GM18873 (cell line): ENCODE results near the gene SMAD6.

ENCODE experiments used
- ATAC-seq: cut with Tn5 transposase; IDR thresholded peaks from one replicate; pipeline ENCODE4 v1.9.1; 2021; ENCODE audit warnings: mild to moderate bottlenecking, moderate library complexity, moderate number of reproducible peaks; ENCODE audit not compliant: unreplicated experiment, low FRiP score

The SMAD6 gene

GRCh38 chr15:66702035-66702786 is at the start of gene SMAD6:
SMAD6 (plus strand) TSS chr15:66702236; CDS start chr15:66703259, 1,023 bp downstream.
- no peak for ATAC-seq

GRCh38 chr15:66652806-66653205 is 49.2 kb upstream of the SMAD6 start:
- ATAC-seq, result no peak

- no peak for ATAC-seq
These were observed 48.6 kb upstream of the SMAD6 start for GRCh38 chr15:66653398-66653797.

GRCh38 chr15:66653852-66654251 is 48.2 kb upstream of the SMAD6 start:
- ATAC-seq, result no peak

DNA sequence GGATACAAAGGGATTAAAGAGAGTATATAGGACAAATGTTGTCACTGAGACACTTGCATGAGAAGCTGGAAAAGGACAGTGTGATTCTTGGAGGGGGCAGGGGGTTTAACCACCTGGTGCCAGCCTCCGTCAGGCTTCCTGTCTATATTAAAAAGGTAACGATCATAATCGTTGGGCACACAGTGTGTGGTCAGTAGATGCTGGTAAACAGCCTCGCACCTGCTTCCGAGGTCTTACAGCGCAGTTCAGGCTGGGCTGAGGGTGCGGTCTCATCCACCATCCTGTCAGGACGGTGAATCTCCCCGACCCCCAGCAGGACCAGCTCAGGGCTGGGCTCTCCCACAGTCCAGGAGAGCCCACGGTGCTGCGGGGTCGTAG is 47.7 kb upstream of the SMAD6 start:
- ATAC-seq, result no peak

GRCh38 chr15:66654739-66655375 is 47.2 kb upstream of the SMAD6 start:
- no peak for ATAC-seq

GRCh38 chr15:66655511-66655910 is 46.5 kb upstream of the SMAD6 start:
- no peak for ATAC-seq

DNA sequence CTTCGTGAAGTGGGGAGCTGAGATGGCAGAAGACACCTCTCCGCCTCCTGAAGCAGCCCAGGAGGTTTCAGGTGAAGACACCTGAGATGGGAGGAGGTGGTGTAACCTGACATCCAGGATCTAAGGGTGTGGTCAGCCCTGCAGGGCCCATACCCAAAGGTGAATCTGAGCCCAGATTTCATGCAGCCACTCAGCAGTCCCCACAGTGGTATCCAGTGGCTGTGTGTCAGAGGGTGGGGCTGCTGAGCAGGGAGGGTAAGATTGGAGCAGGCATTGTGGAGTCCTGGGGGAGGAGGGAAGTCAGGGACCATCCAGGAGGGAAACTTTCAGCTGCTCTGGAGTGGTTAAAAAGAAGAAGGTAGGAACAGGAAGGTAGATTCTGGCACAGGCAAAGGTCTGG is 46.0 kb upstream of the SMAD6 start:
- ATAC-seq, result no peak

DNA sequence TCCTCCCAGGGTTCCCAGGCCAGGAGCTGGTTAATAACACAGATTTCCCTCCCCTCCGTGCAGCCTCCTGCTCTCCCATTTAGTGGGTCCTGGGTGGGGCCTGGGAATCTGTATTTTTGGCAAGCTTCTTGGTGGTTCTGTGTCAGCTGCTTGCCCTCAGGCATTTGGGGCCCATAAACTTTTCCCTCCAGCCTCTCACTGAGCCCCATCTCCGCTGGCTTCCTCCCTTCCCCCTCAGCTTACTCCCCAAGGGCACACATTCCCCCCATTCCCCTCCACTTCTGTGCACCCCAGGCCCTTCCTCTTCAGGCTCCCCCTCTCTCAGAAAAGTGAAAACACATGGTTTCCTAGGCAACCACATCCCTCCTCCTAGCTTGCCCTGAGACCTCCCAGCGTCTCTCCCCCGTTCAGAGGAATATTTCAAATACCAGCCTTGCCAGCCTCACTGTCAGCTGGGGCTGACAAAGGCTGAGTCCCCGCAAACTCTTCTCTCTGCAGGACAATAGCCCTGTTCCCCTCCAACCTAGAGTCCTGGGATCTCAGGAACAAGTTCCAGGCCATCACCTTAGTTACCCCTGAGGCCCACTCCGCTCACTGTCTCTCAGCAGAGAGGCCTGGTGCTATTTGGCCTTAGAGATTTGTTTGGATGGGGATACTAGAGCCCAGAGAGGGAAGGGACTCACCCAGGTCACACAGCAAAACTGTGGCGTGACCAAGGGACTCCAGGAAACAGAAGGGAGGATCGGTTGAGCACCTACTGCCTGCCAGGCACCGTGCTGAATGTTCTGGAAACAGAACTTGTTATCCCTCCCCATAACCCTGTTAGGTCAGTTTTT is 44.6 kb upstream of the SMAD6 start:
- ATAC-seq, result no peak

DNA sequence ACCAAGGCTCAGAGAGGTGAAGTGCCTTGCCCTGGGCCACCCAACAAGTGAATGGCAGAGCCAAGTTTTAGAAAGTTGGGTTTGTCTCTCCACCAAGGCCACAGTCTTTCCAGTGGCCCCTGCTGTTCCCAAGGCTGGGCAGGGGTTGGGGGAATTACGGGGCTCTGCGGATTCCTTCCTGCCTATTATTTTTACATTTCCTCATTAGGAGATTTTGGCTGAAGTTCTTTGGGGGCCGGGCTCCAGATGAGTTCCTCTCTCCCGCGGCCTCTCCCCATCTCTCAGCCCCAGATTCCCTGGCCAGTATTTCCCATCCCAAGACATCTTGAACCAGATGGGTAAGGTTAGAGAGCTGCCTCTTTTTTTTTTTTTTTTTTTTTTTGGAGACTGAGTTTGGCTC is 44.0 kb upstream of the SMAD6 start:
- ATAC-seq, result no peak

DNA sequence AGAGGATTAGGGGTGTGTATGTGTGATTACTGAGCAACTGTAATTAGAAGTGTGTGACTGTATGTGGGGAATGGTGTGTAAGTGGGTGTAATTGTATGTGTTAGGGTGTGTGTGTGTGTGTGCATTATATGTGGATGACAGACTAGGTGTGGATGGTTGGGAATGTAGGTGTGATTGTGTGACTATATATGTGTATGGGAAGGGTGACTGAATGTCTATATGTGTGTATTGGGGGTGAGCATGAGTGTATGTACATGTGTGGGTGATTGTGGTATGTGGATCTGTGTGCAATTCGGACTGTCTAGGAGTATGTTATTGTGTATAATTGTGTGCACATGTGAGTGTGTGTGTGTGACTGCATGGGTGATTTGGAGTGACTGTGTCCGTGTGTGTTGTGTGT is 43.2 kb upstream of the SMAD6 start:
- no peak for ATAC-seq

DNA sequence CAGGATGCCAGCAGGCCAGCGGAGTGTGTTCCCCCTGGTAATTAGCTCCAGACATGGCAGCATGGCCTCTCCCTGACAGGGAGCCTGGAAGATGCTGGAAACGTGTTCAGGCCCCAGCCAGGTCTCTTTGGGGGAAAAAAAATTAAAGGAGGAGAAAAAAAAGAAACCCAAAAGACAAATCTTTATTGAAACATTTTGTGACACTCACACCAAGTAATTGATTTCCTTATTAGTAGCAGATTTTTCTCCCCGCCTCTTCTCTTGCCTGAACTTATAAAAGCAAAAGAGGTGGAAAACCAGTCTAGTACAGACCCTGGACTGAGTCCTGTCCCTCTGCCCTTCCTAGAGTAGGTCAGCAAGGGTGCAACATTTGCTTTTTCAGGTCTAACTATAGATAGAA is 42.7 kb upstream of the SMAD6 start:
- ATAC-seq, result no peak

DNA sequence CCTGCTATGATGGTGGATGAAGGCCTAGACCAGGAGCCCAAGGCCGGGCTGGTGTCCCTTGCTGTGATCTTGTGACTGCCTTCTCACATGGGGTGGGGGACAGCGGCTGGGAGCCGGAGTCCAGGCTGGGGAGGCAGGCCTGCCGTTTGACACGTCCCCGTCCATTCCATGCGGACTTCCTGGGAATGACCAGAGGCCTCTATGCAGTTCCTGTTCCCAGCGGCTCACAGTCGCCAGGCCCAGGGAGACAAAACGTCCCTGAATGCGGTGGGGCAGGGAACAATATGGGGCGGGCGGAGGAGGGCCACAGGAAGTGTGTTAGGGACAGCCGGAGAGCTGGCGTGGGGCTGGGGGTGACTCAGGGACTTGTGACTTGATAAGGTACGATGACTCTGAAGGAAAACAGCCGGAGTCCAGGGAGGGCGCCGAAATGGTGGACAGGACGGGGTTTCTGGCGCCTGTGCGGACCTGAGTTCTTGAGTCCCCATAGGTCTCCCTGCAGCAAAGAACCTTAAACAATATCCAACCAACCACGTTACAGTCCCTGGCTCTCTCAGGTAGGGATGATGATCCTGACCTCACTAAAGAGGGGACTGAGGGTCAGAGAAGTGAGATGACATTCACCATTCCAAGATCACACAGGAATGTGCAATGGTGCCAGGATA is 40.5 kb upstream of the SMAD6 start:
- ATAC-seq, result no peak

DNA sequence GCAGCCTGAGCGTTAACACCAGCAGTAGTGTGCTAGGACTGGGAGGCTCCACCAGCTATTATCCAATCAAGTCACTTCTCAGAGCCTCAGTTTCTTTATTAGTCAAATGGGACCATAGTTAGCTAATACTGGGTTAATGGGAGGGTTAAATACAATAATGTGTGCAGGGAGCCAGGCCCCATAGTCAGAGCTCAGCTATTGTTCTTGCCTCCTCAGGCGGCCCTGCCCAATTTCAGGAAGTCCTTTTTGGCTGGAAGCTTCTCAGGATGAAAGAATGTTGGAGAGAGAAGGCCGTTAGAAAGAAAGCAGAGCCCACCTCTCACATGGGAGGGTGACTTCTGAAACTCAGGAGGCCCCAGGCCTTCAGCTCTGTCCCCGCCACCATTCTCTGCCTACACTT is 39.5 kb upstream of the SMAD6 start:
- ATAC-seq, result no peak

DNA sequence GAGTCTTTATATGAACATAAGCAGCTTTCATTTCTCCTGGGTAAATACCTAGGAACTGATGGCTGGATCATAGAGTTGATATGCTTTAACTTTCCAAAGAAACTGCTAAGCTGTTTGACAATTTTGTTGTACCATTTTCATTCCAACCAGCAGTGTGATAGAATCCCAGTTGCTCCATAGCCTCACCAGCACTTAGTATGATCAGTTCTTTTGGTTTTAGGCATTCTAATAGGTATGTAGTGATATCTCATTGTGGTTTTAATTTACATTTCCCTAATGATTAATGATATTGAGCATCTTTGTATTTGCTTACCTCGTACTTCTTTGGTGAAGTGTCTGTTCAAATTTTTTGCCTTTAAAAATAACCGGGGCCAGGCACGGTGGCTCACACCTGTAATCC is 38.4 kb upstream of the SMAD6 start:
- ATAC-seq, result no peak

DNA sequence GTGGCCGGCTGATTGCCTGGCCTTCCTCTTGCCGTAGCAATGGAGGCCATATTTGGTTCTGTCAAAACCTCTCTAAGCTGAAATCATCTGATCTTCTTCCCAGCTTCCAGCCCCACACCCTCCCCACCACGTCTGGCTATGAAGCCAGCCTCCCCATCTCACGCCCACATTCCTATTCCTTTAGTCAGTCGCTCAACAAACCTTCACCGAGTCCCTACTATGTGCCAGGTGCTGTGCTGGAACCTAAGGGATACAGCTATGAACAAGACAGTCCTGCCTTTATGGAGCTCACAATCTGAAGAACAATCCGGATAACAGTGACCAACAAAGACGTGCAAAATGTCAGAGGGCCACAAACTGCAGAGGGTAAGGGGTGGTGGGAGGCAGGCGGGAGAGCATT is 31.9 kb upstream of the SMAD6 start:
- no peak for ATAC-seq

DNA sequence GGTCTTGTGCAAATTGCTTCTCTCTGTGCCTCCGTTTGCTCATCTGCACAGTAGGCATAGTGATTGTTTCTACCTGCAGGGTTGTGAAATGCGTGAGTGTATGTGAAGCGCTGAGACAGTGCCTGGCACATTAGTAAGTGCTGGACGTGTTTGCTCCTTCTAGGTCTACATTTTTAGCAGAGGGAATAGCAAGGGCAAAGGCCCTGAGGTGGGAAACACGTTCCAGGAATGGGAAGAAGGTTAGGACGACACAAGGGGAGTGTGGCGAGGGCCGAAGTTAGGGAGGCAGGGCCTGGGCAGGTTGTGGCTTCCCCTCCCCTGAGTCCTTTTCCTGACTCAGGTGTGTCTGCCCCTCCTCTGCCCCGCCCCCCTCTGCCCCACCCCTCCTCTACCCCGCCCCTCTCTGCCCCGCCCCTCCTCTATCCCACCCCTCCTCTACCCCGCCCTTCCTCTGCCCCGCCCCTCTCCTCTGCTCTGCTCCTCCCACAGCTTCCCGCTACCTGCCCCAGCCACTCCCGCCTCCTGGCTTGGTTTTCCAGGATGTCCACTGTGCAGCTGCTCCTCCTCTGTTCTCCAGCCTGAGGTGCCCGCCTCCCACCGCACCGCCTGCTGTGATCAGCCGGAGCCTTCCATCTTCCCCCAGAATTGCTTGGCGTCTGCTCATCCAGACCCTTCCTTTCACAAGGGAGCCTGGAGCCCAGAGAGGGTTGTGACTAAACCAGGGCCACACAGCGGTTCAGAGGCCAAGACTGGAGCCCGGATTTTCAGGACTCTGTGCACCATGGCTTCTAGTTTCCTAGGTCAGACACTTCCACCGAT is 31.1 kb upstream of the SMAD6 start:
- ATAC-seq, result no peak

- no peak for ATAC-seq
These were observed 29.2 kb upstream of the SMAD6 start for GRCh38 chr15:66672867-66673266.

DNA sequence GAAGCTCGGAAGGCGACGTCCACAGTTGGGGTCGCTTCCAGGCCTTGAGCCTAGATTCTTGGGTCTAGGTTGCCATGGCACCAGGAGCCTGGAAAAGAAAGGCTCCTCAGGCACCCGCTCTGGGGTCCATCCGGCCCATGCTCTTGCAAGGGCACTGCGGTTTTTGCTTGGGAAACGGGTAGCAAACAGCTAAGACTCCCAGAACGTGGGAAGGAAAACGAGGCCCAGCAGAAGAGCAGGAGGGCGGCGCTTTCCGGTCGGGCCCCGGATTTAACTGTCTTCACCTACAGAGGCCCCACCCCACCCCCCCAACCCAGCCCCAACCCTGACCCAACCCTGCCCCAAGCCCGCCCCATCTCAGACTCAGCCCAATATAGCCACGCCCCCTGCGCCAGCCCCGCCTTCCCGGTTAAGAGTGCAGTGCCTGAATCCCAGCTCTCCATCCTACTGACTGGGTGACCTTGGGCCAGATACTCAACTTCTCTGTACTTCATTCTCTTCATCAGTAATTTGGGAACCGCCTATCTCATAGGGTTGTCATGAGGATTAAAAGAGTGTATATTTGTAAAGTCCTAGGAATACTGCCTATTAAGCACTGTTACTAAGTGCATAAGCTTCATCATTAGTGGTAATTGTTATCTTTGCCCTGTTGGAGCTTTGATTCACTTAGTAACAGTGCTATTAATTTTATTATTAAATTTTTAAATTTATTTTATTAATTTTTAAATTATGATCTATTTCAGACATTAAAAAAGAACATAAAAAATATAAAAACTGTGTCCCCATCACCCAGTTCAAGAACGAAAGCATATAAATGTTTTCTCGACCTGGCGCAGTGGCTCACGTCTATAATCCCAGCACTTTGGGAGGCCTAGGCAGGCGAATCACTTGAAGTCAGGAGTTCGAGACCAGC is 28.4 kb upstream of the SMAD6 start:
- no peak for ATAC-seq
